NOMO-1 (cell line): Measurements from ENCODE around the gene ZNF219.

Source experiments
- DNase-seq, 2 experiments: peaks; one replicate each; lab custom pipeline; 2025; ENCODE audit not compliant: unreplicated experiment in 2 of 2; lab: John Stamatoyannopoulos, UW

The ZNF219 gene

DNA sequence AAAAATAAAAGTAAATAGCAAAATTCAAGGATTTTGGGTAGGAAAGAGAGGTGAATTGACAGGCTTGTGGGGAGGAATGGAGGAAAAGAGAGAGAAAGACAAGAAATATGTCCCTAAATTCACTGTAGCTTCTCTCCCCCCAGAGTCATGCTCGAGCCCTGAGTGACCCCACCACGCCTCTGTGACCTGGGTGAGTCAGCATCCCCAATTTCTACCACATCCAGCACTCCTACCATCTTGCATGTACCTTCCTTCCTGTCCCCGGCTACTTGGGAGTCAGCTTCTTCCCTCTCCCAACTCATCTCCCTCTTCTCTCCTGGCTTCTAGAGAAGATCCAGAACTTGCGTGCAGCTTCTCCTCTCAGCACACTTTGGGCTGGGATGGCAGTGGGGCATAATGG lies 9.8 kb downstream of the ZNF219 start:
- no peak for DNase-seq

GRCh38 chr14:21087294-21088091 lies 11.0 kb downstream of the ZNF219 start:
- peak; percentile 53 to 86 for DNase-seq

DNA sequence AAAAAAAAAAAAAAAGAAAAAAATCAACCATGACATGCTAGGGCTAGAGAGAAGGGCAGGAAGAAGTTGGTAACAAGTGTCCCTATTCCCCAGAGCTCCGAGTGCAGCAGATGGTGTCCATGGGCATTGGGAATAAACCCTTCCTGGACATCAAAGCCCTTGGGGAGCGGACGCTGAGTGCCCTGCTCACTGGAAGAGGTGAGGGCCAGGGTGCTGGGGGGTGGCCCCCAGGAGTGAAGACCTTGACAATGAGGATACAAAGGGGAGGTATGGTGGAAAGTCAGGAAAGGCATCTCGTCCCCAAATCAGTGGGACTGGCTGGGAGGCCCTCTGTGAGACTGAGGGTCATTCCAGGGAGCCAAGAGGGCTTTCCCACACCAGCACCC lies 11.6 kb downstream of the ZNF219 start:
- no peak for DNase-seq

- DNase-seq: peak; percentile 86 to 94
These were observed 13.2 kb downstream of the ZNF219 start for GRCh38 chr14:21084998-21085853.

GRCh38 chr14:21084396-21084795 lies 14.1 kb downstream of the ZNF219 start:
- DNase-seq: no peak

- DNase-seq: no peak
These were observed 14.7 kb downstream of the ZNF219 start for GRCh38 chr14:21083565-21084325.

DNA sequence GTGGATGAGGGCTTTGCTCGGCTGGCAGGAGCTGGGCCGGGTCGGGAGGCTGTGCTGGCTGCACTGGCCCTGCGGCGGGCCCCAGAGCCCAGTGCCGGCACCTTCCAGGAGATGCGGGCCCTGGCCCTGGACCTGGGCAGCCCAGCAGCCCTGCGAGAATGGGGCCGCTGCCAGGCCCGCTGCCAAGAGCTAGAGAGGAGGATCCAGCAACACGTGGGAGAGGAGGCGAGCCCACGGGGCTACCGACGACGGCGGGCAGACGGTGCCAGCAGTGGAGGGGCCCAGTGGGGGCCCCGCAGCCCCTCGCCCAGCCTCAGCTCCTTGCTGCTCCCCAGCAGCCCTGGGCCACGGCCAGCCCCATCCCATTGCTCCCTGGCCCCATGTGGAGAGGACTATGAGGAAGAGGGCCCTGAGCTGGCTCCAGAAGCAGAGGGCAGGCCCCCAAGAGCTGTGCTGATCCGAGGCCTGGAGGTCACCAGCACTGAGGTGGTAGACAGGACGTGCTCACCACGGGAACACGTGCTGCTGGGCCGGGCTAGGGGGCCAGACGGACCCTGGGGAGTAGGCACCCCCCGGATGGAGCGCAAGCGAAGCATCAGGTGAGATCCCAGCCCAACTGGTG lies 16.8 kb downstream of the ZNF219 start:
- no peak for DNase-seq

GRCh38 chr14:21078726-21079125 lies 19.7 kb downstream of the ZNF219 start:
- DNase-seq: no peak

DNA sequence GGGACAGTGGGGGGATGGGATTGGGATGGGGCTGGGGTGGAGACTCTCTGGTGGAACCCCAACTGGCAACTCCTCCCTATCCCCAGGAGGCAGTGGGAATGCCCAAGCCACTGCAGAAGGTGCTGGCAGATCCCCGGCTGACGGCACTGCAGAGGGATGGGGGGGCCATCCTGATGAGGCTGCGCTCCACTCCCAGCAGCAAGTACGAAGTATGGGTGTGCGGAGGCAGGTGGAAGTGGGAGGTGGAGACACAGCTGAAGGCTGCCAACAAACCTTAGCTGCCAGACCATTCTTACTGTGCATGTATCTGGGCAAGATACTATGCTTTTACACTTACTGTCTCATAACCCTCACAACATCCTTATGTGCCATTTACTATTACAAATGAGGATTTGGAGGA lies 20.2 kb downstream of the ZNF219 start:
- no peak for DNase-seq

DNA sequence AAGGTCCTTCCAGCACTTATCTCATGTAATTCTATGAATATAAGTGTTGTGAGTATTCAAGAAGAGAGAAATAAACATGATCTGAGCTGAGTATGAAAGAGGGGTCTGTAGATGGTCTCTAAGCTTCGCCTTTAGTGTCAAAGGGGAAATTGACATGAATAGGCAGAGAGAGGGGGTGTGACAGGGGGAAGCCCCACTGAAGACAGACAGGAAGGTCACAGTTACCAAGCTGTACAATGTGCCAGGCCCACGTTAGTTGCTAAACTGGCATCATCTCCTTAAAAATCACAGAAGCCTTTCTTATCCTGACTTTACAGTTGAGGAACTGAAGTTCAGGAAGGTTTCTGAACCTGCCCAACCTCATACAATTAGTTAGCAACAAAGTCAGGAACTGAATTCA lies 20.8 kb downstream of the ZNF219 start:
- no peak for DNase-seq

DNA sequence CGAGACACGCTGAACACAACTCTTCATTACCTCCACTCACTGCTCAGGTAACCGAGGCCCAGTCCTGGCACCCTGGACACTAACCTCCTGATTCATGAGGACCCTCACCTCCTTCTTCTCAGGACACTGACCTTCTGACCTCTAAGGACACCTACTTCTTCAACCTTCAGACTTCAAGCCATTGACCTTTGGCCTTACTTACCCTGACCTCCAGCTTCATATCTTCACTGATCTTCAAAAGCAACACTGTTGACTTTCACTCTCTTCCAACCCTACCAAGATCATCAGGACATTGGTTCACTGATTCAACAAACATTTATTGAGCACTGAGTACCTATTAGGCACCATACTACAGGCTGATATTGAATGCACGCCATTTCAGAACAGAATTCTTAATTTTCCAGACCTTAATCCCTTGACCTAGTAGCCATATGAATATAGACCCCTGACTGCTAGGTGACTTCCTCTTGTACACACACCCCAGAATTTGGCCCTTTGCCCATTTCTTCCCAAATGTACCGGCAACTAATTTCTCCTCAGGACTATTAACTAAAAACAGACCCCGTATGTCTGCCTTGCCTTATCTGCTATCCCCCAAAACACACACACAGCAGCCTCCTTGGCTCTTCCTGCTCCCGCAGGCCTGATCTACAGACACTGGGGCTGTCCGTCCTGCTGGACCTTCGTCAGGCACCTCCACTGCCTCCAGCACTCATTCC lies 22.6 kb downstream of the ZNF219 start:
- no peak for DNase-seq

DNA sequence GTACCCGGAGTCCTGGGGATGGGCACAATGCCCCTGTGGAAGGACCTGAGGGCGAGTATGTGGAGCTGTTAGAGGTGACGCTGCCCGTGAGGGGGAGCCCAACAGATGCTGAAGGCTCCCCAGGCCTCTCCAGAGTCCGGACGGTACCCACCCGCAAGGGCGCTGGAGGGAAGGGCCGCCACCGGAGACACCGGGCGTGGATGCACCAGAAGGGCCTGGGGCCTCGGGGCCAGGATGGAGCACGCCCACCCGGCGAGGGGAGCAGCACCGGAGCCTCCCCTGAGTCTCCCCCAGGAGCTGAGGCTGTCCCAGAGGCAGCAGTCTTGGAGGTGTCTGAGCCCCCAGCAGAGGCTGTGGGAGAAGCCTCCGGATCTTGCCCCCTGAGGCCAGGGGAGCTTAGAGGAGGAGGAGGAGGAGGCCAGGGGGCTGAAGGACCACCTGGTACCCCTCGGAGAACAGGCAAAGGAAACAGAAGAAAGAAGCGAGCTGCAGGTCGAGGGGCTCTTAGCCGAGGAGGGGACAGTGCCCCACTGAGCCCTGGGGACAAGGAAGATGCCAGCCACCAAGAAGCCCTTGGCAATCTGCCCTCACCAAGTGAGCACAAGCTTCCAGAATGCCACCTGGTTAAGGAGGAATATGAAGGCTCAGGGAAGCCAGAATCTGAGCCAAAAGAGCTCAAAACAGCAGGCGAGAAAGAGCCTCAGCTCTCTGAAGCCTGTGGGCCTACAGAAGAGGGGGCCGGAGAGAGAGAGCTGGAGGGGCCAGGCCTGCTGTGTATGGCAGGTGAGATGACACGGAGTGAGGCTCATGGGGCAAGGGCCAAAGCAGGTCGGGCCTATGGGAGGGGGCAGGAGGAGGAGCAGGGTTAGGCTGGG lies 23.8 kb downstream of the ZNF219 start:
- no peak for DNase-seq

DNA sequence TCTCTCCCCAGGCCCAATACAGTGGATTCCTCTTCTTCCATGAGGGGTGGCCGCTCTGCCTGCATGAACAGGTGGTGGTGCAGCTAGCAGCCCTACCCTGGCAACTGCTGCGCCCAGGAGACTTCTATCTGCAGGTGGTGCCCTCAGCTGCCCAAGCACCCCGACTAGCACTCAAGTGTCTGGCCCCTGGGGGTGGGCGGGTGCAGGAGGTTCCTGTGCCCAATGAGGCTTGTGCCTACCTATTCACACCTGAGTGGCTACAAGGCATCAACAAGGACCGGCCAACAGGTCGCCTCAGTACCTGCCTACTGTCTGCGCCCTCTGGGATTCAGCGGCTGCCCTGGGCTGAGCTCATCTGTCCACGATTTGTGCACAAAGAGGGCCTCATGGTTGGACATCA lies 24.5 kb downstream of the ZNF219 start:
- no peak for DNase-seq

DNA sequence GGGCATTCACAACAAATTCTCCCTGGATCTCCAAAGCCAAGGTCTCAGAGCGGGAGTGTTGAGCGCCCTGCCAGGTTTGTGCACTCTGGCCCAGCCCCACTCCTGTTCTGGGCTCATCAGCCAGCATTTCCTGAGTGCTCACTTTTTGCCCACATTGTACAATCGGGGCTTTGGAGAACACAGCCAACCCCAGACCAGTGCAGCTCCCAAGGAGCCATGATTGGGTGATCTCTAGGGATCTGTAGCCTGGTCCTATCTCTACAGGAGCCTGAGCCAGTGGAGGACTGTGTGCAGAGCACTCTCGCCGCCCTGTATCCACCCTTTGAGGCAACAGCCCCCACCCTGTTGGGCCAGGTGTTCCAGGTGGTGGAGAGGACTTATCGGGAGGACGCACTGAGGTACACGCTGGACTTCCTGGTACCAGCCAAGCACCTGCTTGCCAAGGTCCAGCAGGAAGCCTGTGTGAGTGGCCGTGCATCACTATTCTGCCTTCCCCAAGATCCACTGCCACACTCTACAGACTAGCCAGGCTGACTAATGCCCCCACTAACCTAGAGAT lies 25.6 kb downstream of the ZNF219 start:
- no peak for DNase-seq

DNA sequence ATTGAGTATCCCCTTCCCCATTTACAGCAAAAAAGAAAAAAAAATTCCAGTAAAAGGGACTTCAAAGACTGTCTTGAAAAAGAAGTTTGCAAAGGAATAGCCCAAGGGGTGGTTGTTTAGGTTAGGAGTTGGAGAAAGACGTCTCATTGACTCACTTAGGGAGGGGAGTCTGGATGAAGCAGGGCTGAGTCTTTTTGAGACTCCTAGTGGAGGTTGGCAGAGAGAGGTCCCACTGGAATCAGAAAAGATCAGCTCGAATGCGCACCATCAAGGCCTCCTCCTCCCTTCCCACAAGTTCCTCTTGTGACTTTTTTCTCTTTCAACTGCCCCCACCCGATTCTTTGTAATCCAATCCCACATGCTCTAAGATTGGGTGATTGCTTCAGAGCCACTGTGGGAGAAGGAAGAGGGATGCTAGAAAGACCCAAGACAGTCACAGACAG lies 26.4 kb downstream of the ZNF219 start:
- DNase-seq: peak; percentile 52 to 70

DNA sequence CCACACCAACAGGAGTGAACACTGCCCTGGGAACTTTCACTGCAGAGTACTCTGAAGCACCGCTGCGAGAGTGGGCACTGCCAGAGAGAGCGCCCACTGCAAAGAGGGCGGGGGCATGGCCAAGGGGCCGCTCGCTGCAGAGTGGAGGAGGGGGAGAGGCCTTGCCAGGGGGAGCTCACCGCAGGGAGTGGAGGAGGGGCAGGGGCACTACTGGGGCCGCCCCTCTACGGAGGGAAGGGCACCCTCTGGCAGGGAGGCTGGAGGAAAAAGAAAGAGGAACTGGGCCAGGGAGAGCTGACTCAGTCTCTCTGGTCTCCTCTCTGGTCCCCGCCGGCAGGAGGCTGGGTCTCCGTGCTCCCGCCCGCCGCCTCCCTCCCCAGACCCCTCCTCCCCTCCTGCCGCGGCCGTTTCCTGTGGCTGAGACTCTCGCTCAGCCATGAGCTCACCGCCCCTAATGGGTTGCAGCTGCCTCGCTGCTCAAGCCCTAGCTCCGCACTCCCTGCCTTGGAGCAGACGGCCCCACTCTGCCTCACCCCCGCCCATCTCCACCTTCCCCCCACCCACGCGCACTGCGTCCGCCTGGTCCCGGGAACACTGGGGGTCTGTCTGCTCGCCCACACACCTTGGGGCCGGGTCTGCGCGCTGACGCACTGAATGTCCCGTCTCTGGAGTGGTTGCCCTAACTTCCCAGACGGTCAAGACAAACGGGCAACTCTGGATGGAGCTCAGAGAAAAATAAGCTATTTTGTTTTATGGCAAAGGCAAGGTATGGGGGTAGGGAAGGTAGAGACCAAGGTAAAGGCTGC lies 27.0 kb downstream of the ZNF219 start:
- peak; percentile 90 to 94 for DNase-seq

GRCh38 chr14:21070610-21071224 lies 27.7 kb downstream of the ZNF219 start:
- peak in 1 of 2 experiments; percentile 61 for DNase-seq
